Measurements from ENCODE around the gene BNC2. TPM values are rescaled to one million over a fixed set of nuclear protein-coding genes. Genes with fewer than 3 reads are reported as not detected.

The BNC2 gene
- total RNA-seq, 6 experiments from 2014 or later = 0.22 to 0.80 (median 0.36) TPM

DNA sequence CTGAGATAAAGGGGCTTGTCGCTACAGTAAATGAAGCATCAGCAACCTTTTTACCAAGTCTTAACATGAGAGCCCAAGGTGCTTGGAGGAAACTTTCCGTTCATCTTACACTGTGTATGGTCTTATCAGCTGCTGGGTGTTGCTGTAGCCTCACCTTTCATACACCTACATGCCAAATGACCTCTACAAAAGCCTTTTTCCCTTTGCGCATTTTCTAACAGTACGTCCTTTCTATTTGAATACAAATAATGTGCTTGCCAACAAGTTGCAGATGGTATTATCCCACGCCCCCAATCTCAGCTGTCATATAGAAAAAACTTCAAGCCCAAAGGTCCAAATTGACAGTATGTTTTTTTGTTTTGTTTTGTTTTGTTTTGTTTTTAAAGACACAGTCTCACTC is 96.9 kb downstream of the BNC2 start:
- no peak for ATAC-seq
- no peak for TF ChIP-seq POLR2A (IDR thresholded peaks at IDR 0.05)
- TF ChIP-seq, protein P1, sequence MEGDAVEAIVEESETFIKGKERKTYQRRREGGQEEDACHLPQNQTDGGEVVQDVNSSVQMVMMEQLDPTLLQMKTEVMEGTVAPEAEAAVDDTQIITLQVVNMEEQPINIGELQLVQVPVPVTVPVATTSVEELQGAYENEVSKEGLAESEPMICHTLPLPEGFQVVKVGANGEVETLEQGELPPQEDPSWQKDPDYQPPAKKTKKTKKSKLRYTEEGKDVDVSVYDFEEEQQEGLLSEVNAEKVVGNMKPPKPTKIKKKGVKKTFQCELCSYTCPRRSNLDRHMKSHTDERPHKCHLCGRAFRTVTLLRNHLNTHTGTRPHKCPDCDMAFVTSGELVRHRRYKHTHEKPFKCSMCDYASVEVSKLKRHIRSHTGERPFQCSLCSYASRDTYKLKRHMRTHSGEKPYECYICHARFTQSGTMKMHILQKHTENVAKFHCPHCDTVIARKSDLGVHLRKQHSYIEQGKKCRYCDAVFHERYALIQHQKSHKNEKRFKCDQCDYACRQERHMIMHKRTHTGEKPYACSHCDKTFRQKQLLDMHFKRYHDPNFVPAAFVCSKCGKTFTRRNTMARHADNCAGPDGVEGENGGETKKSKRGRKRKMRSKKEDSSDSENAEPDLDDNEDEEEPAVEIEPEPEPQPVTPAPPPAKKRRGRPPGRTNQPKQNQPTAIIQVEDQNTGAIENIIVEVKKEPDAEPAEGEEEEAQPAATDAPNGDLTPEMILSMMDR (IDR thresholded peaks at IDR 0.05) = no peak
- no peak for DNase-seq
- intact Hi-C loops (cut with DNase I) = no loop called here
- no peak overlapping the region for H3K27ac ChIP-seq
- no peaks in the 10 kb centered on the region for H3K36me3 ChIP-seq
- no peaks in the 10 kb centered on the region for H3K9me3 ChIP-seq
- 61% methylated on average over 5 of the region's 5 CpGs for WGBS (ENCODE audit: insufficient coverage, low coverage, low lambda C conversion rate, missing lambda C conversion rate)
- no peaks in the 10 kb centered on the region for H3K27me3 ChIP-seq
- H3K4me1 ChIP-seq = no peaks in the 10 kb centered on the region
- no peak overlapping the region for H3K4me3 ChIP-seq

DNA sequence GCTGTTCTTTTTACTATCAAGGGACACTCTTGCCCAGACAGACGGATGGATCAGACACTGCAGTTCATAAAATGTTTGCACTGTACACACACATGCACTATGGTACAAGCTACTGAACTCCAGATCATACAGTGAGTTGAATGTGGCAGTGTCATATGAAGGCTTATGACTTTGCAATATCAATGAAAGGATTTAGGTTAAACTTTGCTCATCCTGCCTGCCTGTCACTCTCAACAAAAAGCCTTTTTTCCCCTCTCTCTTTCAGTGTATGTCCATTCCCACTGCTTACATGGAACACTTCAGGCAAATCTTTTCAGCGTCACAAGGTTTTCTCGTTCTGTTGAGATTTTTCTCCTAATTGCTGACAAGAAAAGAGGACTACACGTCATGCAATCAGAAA is 97.4 kb downstream of the BNC2 start:
- H3K9me3 ChIP-seq = no peaks in the 10 kb centered on the region
- no peak overlapping the region for H3K4me3 ChIP-seq
- no peak for TF ChIP-seq POLR2A (IDR thresholded peaks at IDR 0.05)
- TF ChIP-seq, protein P1 (IDR thresholded peaks at IDR 0.05) = no peak
- no peaks in the 10 kb centered on the region for H3K36me3 ChIP-seq
- DNase-seq (no peak), ATAC-seq (no peak)
- H3K27ac ChIP-seq = no peak overlapping the region
- intact Hi-C loops (cut with DNase I) = no loop called here
- 49% methylated on average over 4 of the region's 4 CpGs for WGBS (ENCODE audit: insufficient coverage, low coverage, low lambda C conversion rate, missing lambda C conversion rate)
- H3K4me1 ChIP-seq = no peaks in the 10 kb centered on the region
- no peaks in the 10 kb centered on the region for H3K27me3 ChIP-seq

DNA sequence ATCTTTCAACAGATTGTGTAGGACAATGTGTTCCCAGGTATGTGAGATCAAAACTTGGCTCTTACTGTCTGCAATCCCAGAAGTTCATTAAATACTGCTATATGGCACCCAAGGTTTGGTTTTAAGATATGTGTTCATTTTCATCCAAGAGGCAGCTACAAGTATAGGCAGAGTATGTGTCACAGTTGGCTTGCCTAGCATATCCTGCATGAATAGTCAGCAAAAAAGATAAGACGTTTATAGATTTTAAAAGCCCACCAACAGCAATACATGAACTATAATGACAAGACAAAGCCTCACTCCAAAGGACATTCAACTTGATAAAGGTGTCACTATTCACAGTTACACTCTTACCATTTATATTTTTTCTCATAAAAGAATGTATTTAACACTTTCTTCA is 99.1 kb downstream of the BNC2 start:
- TF ChIP-seq POLR2A (IDR thresholded peaks at IDR 0.05) = no peak
- TF ChIP-seq, protein P1 (IDR thresholded peaks at IDR 0.05) = no peak
- DNase-seq = no peak
- 38% methylated on average over 1 of the region's 1 CpG for WGBS (ENCODE audit: insufficient coverage, low coverage, low lambda C conversion rate, missing lambda C conversion rate)
- no peak for ATAC-seq
- H3K4me3 ChIP-seq = no peak overlapping the region
- no peaks in the 10 kb centered on the region for H3K36me3 ChIP-seq
- H3K27ac ChIP-seq = no peak overlapping the region
- H3K4me1 ChIP-seq = no peaks in the 10 kb centered on the region
- H3K9me3 ChIP-seq = no peaks in the 10 kb centered on the region
- intact Hi-C loops (cut with DNase I) = no loop called here
- H3K27me3 ChIP-seq = no peaks in the 10 kb centered on the region

DNA sequence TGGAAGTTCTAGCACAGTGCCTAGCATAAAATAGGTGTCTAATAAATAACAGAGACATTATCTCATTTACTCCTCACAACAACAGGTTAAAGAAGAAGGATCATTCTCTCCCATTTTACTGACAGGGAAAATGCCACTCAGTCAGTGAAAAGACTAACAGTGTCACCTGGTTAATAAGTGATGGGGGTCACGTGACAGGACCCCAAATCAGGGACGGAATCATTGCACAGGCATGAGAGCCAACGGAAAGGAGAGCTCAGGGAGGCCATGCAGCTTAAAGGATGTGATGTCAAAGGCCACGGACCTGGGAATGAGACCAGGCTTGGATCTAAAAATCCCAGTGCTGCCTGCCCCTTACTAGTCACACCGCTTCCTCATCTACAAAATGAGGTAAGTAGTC is 101.2 kb downstream of the BNC2 start:
- 52% methylated on average over 3 of the region's 5 CpGs for WGBS (ENCODE audit: insufficient coverage, low coverage, low lambda C conversion rate, missing lambda C conversion rate)
- no peak for ATAC-seq
- Histone ChIP-seq H3K27me3 (no peaks in the 10 kb centered on the region), H3K4me3 (no peak overlapping the region), H3K9me3 (no peaks in the 10 kb centered on the region), H3K36me3 (no peaks in the 10 kb centered on the region), H3K27ac (no peak overlapping the region), H3K4me1 (no peaks in the 10 kb centered on the region)
- TF ChIP-seq POLR2A (IDR thresholded peaks at IDR 0.05) = no peak
- TF ChIP-seq, protein P1 (IDR thresholded peaks at IDR 0.05) = no peak
- DNase-seq = no peak
- intact Hi-C loops (cut with DNase I) = no loop called here

DNA sequence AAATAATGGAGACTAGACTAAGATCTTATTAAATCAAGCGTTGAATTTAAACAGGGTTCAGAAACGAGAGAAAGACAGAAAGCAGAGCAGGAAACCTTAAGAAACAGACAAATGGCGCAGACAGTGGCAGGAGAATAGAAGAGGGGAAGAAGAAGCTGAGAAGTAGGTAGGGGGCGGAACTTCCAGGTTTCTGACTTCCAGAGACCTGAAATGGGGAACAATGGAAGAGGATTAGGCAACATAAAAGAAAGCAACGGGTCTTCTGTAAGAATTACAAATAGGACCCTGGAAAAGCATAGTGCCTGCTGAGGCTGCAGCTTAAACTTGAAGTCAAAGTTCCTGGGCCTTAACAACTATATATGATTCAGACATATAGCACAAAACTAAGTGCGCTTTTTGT is 101.7 kb downstream of the BNC2 start:
- H3K4me3 ChIP-seq = no peak overlapping the region
- H3K4me1 ChIP-seq = no peaks in the 10 kb centered on the region
- DNase-seq = no peak
- H3K27ac ChIP-seq = no peak overlapping the region
- no peaks in the 10 kb centered on the region for H3K9me3 ChIP-seq
- ATAC-seq = no peak
- intact Hi-C loops (cut with DNase I) = no loop called here
- TF ChIP-seq, protein P1 (IDR thresholded peaks at IDR 0.05) = no peak
- no peak for TF ChIP-seq POLR2A (IDR thresholded peaks at IDR 0.05)
- no peaks in the 10 kb centered on the region for H3K27me3 ChIP-seq
- 66% methylated on average over 5 of the region's 6 CpGs for WGBS (ENCODE audit: insufficient coverage, low coverage, low lambda C conversion rate, missing lambda C conversion rate)
- no peaks in the 10 kb centered on the region for H3K36me3 ChIP-seq

All from right lobe of liver (tissue), 6 donors.